NCI-H2107 treated with DMSO at 0.1 percent for 48 hours (cell line): ENCODE measurements around the gene ANKRD2.

Source experiments
- DNase-seq: peaks from one replicate; lab custom pipeline; 2025; ENCODE audit not compliant: unreplicated experiment; lab: John Stamatoyannopoulos, UW

ANKRD2 gene

DNA sequence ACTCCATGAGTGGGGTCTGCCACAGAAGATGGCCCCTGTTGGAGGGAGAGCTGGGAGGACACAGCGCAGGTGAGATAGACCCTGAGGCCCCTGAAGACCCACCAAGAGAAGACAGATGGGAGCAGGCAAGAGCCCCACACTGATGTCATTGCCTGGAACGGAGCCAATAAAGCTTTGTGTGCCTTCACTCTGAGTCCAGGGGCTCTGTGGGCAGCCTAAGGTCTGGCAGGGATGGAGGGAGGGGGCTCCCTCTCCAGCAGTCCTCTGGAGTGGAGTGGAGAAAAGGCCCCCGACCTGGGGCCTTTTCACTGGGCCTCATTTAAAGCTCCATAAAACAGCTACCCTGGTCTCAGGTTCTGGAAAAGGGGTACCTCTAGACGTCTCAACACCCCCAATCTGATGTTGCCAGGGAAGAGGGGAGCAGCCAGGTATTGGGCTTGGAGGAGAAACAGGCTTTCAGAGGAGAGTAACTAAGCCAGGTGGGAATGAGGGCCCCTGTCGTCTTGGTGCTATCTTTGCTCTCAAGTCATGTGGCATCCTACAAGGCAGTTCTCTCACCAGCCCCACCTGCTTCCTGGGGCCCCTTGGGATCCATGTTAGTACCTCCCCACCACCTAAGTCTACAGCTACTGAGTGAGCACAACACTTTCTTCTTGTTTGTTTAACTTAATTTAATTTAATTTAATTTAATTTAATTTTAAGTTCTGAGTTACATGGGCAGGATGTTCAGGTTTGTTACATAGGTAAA is 18.3 kb downstream of the ANKRD2 start:
- no peak for DNase-seq

DNA sequence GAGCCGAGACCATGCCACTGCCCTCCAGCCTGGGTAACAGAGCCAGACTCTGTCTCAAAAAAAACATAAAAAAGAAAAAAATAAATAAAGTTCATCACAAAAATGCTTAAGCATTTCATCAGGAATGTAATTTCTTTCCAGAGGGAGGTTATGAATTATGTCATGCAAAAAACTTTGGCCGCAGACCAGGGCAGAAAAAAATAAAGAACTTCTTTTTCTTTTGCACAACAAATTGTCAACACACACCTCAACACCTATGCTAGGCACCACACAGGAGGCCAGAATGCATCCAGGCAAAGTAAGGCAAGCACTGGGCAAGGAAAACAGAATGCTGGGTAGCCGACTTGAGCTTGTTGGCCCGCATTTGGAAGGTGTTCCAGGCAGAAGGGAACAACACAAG is 20.8 kb downstream of the ANKRD2 start:
- no peak for DNase-seq

DNA sequence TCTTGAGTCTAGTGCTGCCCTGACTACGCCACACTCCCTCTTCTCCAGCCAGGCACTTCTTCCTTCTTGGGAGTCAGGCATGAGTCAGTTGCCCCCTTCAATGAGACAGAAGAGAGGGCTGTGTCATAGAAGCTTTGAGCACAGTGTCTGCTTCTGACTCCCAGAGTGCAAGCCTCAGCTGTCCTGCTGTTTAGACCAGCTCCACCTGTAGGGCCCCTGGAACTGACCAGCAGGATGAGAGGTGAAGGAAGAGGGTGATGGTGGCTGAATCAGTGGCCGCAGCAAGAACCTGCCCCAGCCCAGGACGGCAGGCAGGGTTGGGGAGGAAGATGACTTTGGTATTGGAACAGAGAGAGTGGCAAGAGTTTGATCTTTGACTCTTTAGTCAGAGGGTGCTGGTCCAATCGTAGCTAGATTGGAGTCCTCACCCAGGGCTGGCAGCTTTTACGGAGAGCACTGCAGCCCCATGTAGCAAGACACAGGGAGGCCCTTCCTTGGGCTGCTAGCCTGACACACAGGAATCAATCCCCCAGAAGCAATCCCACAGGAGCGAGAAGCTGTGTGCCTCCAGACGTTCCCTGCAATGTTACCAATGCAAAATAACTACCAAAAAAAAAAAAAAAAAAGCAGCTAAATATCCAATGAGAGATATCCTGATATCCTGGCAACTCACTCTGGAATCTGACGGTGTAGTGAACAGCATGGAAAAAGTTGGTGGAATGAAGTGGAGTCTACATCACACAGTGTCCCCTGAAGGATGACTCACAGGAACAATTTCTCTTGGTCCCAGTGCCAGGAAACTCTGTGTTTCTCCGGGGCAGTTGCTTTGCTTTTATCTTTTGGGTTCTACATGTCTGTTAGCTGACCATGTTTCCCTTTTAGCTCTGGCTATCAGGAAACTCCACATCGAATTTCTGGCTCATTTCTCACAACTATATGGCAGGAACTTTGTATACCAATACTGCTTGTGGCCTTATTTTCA is 23.8 kb downstream of the ANKRD2 start:
- DNase-seq: no peak

DNA sequence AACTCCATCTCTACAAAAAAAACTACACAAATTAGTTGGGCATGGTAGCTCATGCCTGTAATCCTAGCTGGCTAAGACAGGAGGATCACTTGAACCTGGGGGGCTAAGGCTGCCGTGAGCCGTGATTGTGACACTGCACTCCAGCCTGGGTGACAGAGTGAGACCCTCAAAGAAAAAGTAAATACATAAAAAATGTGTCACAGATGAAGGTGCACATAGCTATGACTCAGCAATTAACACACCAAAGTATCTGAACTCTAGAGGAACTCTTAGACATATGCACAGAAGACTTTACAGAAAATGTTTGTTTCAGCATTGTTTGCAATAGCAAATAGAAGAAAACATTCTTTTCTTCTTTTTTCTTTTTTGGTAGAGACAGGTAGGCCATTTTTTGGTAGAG is 25.2 kb downstream of the ANKRD2 start:
- no peak for DNase-seq

DNA sequence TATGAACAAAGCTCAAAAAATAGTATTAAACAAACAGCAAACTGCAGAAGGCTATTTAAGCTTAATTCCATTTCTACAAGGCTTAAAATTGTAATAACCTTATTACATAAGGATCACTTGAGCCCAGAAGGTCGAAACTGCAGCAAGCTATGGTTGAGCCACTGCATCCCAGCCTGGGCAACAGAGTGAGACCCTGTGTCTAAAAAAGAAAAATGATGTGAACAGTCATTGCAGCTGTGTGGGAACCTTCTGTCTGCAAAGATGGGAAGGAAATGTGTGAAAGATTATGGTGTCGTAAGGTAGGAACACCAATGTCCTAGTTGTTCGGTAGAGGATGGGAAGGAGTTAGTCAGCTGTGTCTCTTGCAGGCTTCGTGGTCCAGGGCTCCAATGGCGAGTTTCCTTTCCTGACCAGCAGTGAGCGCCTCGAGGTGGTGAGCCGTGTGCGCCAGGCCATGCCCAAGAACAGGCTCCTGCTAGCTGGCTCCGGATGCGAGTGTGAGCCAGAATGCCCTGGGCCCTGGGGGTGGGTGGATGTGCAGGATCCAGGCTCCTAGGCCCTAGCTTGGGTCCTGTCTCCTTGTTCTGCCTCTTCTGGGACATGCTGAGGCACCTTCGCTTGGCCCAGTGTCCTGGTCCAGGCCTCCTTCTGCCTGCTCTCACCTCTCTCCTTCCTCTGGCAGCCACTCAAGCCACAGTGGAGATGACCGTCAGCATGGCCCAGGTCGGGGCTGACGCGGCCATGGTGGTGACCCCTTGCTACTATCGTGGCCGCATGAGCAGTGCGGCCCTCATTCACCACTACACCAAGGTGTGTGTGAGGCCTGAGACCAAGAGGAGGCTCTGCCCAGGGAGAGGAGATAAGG is 26.1 kb downstream of the ANKRD2 start:
- no peak for DNase-seq

DNA sequence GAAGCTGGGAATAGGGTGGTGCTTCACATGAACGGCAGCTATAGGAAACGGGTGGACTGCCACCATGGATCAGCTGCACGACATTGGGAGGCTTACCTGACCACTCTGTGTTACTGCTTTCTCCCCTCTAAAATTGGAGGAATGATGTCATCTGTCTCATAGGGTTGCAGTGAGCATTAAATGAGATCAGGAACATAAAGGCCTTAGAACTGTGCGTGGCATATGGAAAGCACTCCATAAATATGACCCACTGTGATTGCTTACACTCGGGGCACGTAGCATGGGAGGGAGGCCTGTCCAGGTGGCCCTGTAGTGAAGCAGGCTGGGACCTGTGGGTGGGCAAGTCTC is 26.7 kb downstream of the ANKRD2 start:
- no peak for DNase-seq

DNA sequence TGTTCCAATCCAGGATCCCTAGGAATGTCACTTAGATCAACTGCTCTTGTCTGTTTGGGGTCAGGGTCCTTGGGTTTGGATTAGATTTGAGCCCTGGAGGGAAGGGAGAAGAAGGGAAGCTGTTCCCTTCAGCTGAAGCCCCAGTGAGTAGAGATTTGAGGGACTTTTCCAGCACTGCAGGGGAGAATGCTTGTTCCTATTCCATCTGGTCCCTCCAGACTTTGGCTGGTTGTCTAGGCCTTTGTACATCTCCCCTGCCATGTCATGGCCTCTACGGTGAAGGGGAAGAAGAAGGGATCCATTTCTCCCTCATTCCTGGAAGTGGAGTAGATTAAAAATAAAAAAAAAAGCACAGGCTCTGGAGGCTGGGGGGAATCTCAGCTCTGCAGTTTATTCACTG is 28.0 kb downstream of the ANKRD2 start:
- DNase-seq: no peak

DNA sequence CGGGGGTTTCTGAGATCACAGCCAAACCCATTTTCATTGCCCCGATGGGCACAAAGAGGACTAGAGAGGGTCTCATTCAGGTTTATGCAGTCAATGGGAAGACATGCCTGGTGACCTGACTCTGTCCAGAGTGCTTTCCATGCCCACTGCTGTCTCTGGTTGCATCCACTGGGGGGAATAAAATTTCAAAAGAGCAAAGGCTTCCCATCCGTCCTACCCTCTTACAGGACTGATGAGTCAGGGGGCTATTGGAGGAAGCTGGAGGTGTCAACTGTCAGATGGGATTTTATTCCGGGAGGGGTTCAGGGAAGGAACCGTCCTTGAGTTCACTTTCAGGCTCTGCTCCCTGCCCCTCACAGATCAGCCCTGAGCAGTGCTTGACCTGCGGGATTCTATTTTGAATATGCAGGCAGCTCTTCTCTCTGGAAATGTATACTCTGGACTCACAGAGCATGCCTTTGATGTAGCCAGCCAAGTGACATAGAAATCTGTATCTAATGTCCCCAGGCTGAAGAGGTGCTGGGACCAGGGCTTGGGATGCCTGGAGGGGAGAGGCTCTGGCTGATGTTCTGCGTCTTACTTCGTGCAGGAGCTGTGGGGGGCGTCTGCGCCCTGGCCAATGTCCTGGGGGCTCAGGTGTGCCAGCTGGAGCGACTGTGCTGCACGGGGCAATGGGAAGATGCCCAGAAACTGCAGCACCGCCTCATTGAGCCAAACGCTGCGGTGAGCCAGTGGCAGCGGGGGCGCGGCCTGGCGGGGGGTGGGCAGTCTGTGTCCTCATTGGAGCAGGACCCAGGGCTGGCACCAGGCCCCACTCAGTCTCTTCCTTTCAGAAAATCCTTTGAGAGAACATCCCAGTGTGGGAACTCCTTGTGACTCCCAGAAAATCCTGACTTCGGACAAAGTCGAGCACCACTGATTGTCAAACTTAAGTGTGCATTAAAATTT is 29.0 kb downstream of the ANKRD2 start:
- DNase-seq: no peak

DNA sequence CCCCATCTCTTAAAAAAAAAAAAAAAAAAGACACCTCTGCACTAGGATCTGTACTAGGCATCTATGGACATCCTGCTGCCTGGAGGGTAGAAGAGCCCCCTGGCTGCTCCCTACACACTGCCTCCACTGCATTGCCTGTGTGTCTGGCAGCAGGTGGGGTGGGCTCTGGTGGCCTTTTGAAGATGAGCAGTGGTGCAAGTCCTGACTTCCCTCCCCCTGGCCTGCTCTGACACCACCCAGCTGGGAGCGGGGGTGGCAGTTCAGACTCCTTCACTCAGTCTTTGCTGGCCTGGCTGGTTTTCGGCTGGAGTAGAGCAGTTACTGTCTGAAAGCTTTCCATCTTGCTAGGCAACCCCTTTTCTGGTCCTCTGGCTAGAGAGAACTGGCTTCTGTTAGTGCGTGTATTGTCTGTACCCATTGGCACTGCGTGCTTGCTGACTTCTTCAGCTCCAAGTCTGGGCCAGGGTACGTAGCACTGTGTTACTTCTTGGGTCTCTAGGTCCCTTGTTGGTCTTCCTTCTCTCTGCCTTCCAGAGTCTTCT is 34.6 kb downstream of the ANKRD2 start:
- DNase-seq: no peak

DNA sequence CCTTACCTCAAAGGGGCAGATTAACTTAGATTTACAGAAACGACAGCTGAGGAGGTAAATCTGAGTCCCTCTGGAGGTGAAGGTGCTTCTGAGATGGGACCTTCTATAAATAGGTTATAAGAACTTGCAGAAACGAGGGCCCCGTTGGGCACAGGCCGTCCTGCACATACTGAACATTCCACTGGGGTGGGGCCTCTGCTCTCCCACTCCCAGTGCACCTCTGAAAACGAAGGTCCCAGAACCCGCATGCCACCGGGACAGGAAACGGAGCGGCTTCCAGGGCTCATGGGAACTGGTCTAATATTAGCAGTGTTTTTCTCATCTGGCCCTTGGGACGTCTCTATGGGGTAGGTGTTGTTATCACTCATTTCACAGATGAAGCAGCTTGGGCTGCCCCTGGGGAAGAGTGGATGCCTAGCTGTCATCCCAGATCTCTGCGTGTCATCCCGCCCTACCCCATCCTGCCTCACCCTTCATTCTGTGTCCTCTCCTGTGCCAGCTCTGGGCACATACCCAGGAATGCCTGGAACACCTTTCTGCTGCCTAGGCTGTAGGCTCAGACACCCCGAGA is 36.5 kb downstream of the ANKRD2 start:
- no peak for DNase-seq

DNA sequence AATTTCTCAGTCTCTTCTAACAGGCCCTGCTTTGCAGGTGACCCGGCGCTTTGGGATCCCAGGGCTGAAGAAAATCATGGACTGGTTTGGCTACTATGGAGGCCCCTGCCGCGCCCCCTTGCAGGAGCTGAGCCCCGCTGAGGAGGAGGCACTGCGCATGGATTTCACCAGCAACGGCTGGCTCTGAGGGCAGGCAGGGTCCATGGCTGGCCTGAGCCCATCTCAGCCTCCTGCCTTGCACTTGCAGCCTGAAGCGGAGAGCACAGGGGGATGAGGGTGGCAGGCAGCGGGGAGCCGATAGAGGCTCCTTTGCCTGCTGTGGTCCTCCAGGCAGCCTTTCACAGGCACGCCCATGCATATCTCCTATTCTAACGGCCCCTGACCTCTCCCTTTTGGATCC is 38.9 kb downstream of the ANKRD2 start:
- no peak for DNase-seq

DNA sequence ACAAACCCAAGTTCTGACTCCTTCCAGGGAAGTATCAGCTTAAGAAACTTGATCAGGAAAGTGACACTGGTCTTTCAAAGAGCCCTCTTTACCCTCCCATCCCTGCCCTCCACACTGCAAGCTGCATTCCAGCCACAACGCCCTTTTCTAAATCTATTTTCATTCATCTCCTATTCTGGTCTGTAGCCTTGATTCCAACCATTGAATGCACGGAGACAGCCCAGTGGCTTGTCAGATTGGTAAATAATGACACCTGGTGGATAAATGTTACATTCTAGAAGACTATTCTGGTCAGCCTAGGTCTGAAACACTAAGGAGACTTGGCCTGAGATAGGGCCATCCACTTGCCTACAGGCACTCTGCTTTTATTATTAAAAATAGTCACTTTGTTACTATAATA is 39.8 kb downstream of the ANKRD2 start:
- DNase-seq: no peak

DNA sequence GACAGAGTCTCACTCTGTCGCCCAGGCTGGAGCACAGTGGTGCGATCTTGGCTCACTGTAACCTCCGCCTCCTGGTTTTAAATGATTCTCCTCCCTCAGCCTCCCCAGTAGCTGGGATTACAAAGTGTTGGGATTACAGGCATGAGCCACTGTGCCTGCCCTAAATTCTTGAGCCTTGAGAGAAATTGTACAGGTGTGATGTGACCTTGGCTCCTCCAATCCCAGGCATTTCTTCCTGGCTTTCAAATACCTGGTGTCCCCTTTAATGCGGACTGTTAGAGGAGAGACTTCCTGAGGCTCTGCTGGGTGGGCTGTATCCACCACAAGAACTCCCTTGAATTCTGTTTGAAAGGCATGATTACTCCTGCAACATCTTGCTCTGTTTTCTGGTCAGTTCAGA is 45.7 kb downstream of the ANKRD2 start:
- no peak for DNase-seq

DNA sequence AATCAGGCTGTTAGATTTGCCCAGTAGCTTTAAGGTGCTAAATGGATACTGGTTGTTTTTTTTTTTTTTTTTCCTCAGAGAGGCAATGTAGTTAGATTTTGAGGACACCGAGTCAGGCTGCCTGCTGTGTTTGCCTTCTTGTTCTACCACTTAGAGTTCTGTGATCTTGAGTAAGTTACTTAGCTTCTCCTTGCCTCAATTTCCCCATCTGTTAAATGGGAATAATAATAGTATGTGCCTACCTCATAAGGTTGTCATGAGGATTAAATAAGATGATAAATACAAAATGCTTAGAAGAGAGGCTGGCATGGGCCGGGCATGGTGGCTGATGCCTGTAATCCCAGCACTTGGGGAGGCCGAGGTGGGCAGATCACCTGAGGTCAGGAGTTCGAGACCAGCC is 46.2 kb downstream of the ANKRD2 start:
- DNase-seq: no peak

DNA sequence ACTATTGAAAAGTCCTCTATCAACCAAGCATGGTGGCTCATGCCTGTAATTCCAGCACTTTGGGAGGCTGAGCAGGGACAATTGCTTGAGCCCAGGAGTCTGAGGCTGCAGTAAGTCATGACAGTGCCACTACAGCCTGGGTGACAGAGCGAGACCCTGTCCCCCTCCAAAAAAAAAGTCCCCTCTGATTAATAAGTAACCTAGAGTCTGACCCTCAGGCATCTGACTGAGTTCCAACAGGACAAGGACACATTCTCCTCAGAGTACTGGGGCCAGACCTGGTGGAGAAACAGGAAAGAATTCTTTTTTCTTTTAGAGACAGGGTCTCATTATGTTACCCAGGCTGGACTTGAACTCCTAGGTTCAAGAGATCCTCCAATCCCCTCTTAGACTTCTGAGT is 50.7 kb downstream of the ANKRD2 start:
- no peak for DNase-seq

DNA sequence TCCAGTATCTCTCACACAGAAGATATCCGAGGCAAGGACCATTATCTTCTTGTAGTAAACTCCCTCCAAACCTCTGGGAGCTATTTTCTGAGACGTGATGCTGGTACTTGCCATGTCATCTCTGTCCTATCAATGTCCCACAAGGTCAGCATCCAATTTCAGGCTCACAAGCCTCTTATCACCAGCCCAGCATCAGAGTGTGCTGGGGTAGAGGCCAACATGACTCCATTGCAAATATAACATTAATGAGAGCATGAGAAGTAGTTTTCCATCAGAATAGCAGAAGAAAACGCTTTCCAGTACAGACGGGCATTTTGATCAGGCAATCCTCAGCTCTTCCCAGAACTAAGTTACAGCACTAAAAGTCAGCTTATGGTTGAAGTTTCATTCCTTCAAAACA is 55.2 kb downstream of the ANKRD2 start:
- DNase-seq: no peak

DNA sequence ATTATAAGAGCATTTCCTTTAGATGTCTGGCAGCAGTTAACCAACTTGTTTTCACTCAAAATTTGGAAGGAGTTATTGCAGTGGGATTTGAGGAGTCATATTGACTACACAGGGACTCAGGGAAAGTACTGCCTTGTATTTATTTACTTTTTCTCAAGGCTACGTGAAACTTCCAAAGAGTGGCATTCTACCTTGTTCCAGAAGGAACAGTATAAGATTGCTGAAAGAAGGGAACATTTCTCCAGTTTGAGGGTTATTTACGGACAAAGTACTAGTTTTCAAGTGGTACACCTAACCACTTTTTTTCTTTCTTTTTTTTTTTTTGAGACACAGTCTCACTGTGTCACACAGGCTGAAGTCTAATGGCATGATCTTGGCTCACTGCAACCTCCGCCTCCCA is 55.6 kb downstream of the ANKRD2 start:
- no peak for DNase-seq

DNA sequence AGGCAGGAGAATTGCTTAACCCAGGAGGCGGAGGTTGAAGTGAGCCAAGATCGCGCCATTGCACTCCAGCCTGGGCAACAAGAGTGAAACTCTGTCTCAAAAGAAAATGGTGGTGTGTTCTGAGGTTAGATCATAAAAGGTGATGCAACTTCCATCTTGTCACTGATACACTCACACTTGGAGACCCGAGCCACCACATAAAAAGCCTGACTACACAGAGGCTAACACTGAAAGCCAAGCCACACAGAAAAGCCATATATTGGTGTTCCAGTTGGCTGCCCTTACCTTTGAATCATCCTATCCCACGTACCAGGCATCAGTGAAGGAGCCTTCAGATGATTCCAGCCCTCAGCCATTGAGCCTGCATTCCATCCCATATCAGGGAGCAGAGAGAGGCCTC is 56.7 kb downstream of the ANKRD2 start:
- DNase-seq: no peak

DNA sequence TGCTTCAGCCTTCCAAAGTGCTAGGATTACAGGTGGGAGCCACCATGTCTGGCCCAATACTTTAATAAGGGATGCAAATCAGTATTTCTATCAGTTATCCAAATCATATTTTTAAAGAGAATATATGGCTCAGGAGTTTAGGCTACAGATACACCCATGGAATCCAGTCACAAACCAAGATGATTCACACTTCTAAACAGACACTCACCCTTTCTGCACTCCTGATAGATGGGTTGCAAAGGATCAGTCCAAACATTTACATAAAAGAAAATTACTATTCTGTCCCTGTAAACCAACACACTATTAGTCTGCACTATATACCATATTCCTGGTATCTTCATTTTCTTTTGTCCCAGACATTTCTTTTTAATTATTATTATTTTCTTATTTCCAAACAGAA is 58.5 kb downstream of the ANKRD2 start:
- DNase-seq: no peak
